Nucleus accumbens (tissue), 56 donors: ENCODE measurements around the gene HSH2D.
A peak's percentile ranks its signal among the peaks of the same experiment; 100 is the strongest.
"Not testable (repeated sequence)": the region's sequence is repeated elsewhere in the genome, so short reads cannot be mapped to it uniquely, and the experiment has no call there.

Experiments
- DNase-seq, 56 donors: peaks; one replicate each; lab custom pipeline; 2025; lab: John Stamatoyannopoulos, UW

The HSH2D gene

DNA sequence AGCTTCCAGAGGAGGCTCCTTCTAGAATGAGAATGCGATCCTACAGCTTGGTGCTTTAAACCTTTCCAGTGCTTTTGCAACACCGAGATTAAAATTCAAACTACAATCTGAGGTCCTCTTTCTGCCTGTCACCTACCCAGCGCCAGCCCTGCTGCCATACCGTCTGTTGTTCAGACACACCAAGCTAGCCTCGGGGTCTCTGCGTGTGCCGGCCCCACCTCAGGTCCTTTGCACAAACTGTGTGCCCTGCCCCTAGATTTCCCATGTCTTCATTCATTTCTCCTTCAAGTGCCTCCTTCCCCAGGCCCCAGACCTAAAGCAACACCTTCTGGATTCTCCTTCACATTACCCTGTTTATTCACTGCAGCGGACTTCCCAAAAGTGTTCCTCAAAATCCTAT lies 11.1 kb downstream of the HSH2D start:
- DNase-seq = no peak

DNA sequence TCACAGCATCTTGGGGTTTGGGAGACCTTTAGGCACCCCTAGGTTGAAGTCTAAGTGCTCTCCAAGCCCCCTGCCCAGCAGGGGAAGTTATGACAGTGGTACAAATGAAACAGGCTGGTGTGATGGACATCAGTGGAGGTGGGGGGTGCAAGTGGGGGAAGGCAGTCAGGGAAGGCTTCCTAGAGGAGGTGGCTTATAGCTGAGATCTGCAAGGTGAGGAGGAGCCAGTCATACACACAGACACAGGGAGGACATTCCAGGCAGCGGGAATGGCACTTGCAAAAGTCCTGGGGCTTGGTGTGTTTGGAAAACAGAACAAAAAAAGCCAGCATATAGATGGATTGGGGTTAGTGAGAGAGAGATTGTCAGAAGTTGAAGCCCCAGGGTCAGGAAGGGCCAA lies 11.6 kb downstream of the HSH2D start:
- DNase-seq = no peak

DNA sequence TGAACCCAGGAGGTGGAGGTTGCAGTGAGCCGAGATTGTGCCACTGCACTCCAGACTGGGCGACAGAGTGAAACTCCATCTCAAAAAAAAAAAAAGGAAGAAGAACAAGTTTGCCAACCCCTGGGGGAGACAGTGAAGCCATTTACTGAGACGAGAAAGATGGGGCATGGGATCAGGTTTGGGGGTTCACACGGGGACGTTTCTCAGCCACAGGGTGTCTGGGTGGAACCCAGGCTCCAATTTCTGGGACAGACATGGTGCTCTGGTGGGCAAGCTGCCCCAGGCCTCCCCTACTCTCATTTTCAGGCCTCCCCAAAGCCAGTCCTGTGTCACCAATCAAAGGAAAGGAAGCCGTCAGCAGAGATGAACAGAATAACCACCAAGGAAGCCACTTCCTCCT lies 13.4 kb downstream of the HSH2D start:
- no peak for DNase-seq

DNA sequence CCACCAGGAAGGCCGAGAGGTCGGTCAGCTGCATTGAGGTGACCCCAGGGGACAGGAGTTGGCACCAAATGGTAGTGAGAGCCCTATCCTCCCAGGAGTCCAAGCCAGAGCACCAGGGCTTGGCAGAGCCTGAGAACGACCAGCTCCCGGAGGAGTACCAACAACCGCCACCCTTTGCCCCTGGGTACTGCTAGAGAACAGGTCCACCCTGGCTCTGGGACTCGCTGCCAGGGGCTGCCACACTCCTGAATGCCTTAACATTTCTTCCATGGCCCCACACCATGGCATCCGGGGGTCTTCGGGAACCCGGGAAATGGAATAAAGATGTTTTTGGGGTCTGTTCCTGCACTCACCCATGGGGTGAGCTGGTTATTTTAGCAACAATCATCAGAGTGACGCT lies 14.1 kb downstream of the HSH2D start:
- DNase-seq = no peak

DNA sequence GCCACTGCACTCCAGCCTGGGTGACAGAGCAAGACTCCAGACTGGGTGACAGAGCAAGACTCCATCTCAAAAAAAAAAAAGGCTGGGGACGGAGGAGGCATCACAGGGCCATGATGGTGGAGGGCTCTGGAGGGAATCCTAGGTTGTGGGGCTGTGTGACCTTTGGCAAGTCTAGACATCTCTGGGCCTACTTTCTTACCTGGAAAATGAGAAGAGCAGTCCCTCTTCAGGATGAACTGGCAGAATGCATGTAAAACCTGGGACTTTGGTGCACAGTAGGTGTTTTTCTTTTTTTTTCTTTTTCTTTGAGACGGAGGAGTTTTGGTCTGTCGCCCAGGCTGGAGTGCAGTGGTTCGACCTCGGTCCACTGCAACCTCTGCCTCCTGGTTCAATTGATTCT lies 16.2 kb downstream of the HSH2D start:
- DNase-seq = no peak

DNA sequence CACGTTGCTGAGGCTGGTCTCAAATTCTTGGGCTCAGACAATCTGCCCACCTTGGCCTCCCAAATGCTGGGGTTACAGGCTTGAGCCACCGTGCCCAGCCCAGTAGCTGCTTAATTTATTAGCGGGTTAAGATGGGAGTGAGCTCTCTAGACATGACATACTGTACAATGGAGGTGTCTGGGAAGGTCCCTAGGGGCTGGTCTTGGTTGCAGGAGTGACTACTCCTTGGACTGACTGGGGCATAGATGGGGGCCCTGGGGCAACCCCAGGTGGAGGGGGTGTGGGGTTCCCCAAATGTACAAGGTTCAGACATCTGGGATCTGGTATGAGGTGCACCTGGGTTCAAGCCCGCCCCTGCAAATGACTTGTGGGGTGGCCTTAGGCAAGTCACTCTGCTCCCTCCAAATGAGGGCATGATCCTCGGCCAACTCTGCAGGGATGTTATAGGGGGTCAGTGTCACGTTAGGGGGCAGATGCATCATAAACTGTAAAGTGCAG lies 17.0 kb downstream of the HSH2D start:
- DNase-seq = no peak

DNA sequence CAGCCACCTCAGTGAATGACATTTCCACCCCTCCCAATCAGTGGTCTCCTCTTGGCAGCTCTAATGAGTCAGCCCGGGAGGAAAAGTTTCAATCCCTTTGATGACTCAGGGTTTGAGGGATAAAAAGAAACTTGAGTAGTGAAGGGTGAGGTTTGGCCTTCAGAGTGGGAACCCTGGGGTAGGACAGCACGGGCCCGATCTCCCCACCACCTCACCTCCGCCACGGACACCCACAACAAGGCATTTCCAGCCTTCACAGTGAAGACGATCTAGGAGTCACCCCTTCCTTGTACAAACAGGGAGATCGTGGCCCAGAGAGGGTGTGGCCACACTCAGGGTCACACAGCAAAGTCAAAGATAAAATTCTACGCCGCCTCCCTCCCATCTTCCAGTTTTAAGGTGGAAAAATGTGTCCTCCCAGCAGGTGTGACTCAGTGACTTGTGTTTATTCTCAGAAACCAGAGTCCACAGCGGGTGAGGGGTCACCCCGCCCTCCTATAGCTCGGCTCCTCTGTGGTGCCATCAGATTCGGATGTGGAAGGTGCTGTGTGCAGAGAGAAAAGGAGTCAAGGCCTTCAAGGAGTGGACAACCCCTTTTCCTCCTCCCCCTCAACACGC lies 17.6 kb downstream of the HSH2D start:
- DNase-seq = no peak

DNA sequence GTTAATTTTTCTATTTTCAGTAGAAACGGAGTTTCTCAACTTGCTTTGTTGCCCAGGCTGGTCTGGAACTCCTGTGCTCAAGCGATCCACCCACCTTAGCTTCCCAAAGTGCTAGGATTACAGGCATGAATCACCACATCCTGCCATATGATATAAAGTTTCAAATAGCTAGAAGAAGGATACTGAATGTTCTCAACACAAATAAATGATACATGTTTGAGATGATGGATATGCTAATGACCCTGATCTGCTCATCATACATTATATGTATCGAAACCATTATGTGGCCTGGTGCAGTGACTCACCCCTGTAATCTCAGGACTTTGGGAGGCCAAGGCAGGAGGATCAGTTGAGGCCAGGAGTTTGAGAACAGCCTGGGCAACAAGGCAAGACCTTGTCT lies 18.4 kb downstream of the HSH2D start:
- peak in 3 of 56 donors; percentile 4 to 9 (median 7) for DNase-seq

DNA sequence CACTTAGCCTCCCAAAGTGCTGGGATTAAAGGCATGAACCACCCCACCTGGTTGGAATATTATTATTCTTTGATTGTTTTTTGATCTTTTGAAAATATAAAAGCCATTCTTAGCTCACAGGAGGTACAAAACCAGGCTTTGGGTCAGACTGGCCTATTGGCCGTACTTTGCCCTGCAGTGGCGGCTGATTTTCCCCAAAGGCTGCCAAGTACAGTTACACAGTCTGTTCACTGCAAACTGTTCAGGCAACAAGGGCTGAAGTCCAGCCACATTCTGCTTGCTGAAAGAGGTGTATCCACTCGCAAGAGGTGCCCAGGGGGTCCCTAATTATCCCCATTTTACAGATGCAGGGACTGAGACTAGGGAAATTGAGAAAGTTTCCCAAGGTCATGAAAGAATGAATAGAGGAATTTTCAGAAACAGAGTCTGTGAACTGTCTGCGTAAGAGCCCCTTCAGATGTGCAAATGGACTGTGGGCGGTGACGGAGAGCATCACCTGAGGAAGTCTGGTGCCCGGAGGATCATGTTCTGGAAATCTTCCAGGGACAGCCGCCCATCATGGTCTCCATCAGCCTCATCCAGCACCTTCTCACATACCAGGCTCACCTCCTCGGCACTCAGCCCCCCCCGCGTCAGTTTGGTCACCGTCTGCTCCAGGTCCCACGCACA lies 20.9 kb downstream of the HSH2D start:
- no peak for DNase-seq

DNA sequence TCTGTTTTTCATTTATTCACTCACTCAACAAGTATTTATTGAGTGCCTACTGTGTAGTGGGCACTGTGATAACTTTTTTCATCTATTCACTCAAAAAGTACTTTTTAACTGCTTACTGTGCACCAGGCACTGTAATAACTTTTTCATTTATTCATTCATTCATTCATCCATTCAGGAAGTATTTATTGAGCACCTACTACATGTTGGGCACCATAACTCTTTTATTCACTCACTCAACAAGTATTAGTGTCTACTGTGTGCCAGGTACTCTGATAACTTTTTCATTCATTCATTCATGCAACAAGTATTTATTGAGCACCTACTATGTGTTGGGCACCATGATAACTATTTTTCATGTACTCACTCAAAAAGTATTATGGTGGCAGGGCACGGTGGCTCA lies 22.9 kb downstream of the HSH2D start:
- DNase-seq = no peak

DNA sequence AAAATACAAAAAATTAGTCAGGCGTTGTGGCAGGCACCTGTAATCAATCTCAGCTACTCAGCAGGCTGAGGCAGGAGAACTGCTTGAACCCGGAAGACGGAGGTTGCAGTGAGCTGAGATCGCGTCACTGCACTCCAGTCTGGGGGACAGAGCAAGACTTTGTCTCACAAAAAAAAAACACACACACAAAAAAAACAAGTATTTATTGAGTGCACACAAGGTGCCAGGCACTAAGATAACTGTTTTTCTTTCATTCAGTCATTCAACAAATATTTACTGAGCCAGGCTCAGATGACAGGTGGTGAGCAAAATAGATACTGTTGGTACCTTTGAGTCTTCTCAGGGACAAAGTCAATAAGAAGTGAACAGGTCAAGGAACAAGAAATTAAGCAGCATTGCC lies 23.6 kb downstream of the HSH2D start:
- no peak for DNase-seq

DNA sequence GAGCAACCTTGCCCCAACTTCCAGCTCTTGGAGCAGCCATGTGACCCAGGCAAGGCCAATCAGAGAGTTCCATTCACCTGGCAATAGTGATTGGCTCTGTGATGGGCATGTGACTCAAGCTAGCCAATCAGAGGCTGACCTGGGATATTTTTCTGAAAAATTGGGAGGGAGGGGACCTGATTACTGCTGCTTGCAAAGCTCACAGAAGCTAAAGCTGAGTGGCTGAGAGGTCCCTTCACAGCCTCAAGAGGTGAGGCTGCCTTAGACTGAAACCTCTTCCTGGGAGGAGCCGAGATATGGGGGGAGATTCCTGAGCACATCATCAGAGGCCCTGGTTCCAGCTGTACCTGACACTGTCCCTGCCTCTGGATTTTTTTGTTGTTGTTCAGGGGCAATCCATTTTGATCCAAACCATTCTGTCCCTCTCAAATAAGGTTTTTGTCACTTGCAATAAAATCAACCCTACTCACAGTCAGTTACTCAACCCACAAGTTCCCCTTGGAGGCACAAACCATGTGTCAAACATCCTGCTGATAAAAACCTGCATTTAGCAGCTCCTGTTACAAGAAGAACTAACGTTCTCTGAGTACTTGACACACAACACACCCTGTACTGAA lies 25.1 kb downstream of the HSH2D start:
- no peak for DNase-seq

DNA sequence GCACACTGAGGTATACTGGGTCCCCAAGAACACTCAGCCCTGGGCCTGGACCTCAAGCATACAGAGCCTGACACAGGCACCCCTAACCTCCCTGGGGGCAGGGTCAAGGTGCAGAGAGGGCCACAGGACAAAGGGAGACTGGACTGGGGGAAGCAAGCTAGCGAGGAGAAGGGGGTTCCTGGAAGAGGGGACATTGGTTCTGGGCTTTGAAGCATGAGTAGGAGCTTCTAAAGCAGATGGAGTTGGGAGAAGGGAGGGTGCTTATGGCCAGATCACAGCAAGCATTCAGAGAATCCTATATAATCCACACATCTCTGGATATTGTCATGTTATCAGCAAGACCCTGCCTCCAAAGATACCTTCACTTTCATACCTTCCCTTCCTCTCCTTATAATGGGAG lies 26.6 kb downstream of the HSH2D start:
- no peak for DNase-seq

DNA sequence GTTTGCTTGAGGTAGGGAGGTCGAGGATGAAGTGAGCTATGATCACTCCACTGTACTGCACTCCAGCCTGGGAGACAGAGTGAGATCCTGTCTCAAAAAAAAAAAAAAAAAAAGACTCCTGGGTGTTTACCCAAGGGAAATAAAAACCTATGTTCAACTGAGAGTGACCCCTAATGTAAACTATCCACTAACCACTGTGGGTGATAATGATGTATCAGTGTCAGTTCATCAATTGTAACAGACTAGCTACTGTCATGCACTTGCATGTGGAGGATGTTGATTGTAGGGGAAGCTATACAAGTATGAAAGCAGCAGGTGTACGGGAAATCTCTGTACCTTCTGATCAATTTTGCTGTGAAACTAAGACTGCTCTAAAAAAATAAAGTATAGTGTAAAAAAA lies 32.5 kb downstream of the HSH2D start:
- no peak for DNase-seq

DNA sequence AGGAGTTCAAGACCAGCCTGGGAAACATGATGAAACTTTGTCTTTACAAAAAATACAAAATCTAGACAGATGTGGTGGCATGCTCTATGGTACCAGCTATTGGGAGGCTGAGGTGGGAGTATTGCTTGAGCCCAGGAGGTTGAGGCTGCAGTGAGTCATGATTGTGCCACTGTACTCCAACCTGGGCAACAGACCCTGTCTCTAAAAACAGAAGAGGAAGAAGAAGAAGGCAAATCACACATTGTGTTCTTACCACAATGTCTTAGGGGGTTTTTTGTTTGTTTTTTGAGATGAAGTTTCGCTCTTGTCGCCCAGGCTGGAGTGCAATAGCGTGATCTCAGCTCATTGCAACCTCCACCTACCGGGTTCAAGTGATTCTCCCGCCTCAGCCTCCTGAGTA lies 35.4 kb downstream of the HSH2D start:
- DNase-seq = not testable (repeated sequence)

DNA sequence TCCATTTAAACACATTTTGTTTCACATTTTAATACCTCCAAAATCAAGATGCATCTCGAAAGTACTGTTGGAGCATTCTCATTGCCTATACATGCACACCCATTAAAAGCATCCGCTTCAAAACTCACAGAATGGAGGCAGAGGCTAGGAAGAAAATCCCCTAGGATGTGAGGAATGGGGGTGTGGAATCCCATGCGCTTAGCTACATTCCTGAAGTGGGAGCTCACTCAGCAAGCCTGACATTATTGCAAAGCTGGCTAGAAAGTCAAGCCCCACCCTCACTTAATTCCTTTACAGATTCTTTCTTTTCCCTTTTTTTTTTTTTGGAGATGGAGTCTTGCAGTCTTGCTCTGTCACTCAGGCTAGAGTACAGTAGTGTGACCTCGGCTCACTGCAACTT lies 37.1 kb downstream of the HSH2D start:
- no peak for DNase-seq

DNA sequence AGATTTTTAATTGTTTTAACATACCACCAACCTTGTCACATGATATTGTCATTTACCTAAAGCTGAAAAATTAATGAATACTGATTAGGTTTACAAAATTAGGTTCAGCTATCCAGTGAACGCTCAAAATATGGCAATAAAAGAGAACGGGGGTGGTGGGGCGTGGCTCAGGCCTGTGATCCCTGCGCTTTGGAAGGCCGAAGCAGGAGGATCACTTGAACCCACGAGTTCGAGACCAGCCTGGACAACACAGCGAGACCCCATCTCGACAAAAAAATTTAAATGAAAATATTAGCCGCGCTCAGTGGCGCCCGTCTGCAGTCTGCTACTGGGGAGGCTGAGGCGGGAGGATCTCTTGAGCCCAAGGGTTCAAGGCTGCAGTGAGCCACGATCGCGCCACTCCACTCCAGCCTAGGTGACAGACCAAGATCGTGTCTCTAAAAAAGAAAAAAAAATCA lies 41.2 kb downstream of the HSH2D start:
- DNase-seq = no peak

DNA sequence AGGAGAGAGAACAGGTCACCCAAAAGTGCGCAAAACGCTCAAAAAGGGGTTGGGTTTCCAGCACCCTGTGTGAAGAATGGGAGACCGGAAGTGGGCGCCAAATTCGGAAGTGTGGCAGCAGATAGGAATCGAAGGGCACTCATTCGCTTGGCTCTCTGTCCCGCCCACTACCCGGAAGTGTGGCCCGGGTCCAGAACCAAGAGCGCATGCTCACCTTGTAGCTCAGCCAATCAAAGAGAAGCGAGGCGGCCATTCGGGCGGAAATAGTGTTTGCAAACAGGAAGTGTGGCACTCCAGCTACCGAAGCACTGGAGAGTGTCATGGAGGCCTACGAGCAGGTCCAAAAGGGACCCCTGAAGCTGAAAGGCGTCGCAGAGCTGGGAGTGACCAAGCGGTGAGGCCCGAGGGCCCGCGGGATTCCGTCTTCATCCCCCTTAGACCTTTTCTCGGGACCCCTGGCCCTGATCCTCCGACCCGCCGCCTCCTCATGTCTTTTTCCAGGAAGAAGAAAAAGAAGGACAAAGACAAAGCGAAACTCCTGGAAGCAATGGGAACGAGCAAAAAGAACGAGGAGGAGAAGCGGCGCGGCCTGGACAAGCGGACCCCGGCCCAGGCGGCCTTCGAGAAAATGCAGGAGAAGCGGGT lies 41.8 kb downstream of the HSH2D start, which contains the start of gene FAM32A:
Gene FAM32A, plus strand, starts transcription at position 288 of the 645 bp plus-strand sequence. Its CDS starts 33 bp downstream, at position 321.
- DNase-seq = peak; percentile 80 to 99 (median 96)

DNA sequence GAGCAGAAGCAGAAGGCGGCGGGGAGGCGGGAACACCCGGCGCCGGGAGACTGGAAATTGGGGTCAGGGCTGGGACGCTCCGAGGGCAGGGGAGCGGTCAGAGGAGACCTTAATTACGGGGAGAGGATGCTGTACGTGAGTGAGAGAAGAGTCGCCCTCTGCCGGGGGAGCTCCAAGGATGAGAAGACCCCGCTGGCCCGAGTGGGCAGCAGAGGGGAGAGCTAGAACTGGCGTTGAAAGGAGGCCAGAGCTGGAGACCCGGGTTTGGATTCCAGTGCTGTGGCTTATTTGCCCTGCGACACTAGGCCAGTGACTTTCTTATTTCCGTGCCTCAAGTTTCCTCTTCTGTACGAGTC lies 42.3 kb downstream of the HSH2D start:
- peak in 16 of 56 donors; percentile 7 to 47 (median 24) for DNase-seq

DNA sequence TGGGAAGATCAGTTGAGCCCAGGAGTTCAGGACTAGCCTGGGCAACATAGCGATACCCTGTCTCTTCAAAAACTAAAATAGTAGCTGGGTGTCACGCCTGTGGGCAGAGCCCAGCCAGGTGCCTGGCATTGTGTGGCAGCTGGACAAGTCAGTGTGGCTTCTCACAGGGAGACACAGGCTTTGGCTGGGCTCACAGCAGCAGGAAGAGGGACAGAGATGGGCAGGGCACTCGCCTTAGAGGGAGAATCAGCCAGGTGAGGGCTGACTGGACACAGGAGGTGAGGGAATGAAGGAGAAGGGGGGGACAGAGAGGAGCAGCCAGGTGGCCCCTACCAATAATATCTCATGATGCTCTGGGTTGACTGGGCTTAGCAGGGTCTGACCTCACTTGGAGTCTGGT lies 45.0 kb downstream of the HSH2D start:
- no peak for DNase-seq

DNA sequence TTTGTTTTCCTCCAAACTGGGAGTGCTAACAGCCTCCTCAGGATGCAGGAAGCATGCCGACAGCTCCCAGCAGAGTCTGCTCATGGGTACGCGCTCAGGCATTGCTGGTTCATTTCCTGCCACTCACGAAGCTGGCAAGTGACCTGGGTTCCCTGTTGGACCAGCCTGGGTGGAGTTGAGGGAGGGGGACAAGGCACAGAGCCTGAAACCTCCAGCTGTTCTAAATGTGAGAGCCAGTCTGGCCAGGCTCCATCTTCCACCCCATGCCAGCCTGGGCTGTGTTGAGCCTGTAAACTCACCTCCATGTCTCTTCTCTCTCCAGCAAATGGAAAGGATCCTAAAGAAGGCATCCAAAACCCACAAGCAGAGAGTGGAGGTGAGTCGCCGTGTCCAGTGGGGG lies 46.7 kb downstream of the HSH2D start:
- DNase-seq = no peak
